ENCODE data around the gene KCNN3.

The KCNN3 gene

DNA sequence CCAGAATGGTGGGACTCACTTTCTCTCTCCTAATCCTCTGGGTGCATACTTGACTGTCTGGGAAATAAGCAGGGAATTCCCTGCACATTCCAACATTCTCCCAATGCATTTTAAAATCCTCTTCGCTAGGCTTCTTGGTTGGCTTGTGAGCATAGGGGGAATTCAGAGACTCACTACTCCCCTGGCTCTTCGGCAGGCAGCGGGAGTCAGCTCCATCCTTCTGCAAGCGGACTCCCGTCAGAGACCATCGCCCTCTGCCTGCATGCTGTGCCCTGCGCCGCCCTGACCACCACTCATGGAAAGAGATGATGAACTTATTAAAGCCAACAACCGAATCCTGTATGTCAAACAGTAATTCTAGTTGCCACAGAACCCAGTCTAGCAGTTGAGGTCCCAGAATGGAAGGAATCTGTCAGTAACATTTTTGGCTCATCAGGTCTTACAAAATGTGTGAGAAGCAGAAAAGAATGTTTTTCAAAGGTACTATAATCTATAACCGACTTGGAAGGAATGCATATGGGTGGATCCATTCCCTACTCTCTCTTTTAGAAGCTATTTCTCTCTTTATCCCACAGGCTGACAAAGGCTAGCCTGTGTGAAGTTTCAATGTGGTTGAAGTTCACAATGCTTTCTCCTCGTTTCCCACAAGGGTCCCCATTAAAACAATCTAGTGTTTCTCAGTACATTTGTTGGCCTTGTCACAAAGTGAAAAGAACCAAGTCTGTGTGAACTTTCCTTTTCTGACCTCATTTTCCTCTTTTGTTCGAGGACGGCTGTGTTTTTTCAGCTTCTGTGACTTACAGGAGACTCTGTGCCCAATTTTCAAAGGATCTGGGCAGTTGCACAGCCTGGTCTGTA lies 143.0 kb downstream of the KCNN3 start:
- DNase-seq (ENCODE audit: low spot score), result no peak

- no peak for DNase-seq (ENCODE audit: low spot score)
These were observed 143.6 kb downstream of the KCNN3 start for GRCh38 chr1:154726443-154726842.

GRCh38 chr1:154725865-154726264 lies 144.2 kb downstream of the KCNN3 start:
- no peak for DNase-seq (ENCODE audit: low spot score)

DNA sequence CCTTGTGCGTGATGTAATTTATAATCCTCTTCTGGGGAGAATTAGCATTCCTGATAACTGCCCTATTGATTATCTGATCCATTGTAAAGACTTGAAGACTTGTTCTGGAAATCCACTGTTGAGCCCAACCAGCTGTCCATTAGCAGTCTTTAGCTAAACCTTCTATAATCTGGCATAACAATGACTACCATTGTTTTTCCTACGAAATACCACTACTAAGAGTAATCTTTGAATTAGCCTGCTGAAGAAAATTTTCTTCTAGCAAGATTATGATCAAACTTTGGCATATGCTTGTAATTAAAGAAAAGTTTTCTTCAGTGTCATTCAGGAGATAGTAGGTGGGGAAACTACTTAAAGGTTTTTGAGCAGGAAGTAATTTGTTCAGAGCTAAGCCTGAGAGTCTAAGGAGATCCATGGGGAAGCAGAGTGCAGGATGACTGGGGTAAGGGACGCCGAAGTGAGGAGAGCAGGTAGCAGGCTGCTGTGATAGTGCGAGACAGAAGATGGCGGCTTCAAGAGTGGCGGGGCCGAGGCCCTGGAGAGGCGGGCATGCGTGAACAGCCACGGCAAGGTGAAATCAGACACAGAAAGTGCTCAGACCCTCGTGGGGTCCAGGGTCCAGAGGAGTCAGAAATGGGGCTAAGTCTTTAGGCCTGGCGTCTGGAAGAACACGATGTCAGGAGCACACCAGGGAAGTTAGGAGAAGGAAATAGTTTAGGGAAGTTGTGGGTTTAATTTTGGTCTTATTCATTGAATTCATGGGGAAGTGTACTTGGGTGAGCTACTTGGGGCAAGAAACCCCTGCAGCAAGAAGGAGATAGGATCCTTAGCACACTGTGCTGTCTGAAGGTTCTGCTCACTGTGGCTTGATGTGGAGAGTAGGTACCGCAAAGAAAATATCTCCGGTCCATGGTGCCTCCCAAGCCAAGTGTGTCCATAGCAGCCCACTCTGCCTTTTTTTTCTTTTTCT lies 149.5 kb downstream of the KCNN3 start:
- no peak for DNase-seq (ENCODE audit: low spot score)

GRCh38 chr1:154719586-154720327 lies 150.3 kb downstream of the KCNN3 start:
- DNase-seq (ENCODE audit: low spot score), result no peak

GRCh38 chr1:154718566-154718965 lies 151.5 kb downstream of the KCNN3 start:
- no peak for DNase-seq (ENCODE audit: low spot score)

- DNase-seq (ENCODE audit: low spot score), result no peak
These were observed 152.6 kb downstream of the KCNN3 start for GRCh38 chr1:154717528-154717924.

GRCh38 chr1:154716614-154717527 lies 153.2 kb downstream of the KCNN3 start:
- DNase-seq (ENCODE audit: low spot score), result no peak

DNA sequence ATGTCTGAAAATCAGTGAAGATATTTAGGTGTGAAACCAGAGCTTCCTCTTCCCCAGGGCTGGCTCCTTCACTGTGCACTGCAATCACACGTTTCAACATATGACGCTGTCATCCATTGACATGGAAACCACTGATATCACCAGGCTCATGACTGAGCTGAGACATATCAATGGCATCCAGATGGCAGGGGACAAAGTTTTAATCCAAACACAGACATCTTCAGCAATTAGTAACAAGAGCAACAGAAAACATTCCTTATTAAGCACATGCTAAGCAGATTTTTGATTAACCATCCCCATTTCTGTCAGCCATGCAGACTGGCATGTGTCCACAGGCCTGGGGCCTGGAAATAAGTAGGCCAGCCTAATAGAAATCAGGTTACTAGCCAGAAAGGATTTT lies 154.1 kb downstream of the KCNN3 start:
- DNase-seq (ENCODE audit: low spot score), result no peak

DNA sequence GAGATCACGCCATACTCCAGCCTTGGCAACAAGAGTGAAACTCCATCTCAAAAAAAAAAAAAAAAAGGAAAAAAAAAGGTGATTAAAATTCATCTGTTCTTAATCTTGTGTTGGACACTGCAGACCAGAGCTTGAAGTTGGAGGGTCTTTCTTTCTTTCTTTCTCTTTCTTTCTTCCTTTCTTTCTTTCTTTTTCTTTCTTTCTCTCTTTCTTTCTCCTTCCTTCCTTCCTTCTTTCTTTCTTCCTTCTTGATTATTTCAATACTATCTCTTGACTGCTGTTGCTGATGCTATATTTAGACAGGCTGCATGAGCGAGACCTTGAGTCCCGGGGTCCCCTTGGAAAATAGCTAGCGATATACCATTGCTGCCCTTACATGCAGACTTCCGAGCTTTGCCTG lies 154.7 kb downstream of the KCNN3 start:
- no peak for DNase-seq (ENCODE audit: low spot score)

- DNase-seq (ENCODE audit: low spot score), result no peak
These were observed 155.4 kb downstream of the KCNN3 start for GRCh38 chr1:154714638-154715037.

DNA sequence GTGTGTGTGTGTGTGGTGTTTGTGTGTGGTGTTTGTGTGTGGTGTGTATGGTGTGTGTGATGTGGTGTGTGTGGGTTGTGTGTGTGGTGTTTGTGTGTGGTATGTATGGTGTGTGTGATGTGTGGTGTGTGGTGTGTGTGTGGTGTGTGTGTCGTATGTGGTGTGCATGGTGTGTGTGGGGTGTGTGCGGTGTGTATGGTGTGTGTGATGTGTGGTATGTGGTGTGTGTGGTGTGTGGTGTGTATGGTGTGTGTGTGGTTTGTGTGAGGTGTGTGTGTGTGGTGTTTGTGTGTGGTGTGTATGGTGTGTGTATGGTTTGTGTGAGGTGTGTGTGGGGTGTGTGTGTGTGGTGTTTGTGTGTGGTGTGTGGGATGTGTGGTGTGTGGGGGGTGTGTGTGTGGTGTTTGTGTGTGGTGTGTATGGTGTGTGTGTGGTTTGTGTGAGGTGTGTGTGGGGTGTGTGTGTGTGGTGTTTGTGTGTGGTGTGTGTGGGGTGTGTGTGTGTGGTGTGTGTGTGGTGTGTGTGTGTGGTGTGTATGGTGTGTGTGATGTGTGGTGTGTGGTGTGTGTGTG lies 155.9 kb downstream of the KCNN3 start:
- DNase-seq (ENCODE audit: low spot score), result no peak

DNA sequence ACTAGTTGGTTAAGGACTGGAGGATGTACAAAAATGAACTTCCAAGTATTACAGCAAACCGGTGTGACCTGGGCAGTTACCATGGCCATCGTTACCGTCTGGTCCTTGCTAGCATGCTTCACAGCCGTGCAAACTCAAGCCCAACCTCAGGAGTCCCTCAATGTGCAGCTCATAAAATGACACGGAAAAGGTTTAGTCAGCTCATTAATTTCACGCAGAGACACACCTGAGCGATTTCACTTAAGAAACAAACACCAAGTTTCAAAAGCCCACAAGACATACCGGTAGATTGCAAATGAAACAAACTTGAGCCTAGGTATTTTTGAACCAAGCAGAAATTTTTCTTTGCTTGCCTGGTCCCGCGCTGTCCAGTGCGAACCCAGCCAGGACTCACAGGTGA lies 157.1 kb downstream of the KCNN3 start:
- no peak for DNase-seq (ENCODE audit: low spot score)

GRCh38 chr1:154712166-154712810 lies 157.8 kb downstream of the KCNN3 start:
- DNase-seq (ENCODE audit: low spot score), result no peak

DNA sequence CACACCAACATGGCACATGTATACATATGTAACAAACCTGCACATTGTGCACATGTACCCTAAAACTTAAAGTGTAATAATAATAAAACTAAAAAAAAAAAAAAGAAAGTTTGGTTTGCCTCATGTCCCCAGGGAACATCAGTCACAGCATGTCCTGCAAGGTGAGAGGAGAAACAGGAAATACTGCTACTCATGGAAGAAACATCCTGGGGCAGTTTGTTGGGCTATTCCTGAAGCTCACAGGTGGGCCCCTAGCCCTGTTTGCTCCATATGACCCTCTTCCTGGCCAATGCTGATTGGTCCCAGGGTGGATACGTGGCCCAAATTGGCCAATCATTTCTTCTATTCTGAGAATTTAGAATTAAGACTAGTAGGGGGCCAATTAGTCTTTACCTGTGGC lies 158.7 kb downstream of the KCNN3 start:
- DNase-seq (ENCODE audit: low spot score), result no peak

- DNase-seq (ENCODE audit: low spot score), result no peak
These were observed 160.0 kb downstream of the KCNN3 start for GRCh38 chr1:154710106-154710505.

DNA sequence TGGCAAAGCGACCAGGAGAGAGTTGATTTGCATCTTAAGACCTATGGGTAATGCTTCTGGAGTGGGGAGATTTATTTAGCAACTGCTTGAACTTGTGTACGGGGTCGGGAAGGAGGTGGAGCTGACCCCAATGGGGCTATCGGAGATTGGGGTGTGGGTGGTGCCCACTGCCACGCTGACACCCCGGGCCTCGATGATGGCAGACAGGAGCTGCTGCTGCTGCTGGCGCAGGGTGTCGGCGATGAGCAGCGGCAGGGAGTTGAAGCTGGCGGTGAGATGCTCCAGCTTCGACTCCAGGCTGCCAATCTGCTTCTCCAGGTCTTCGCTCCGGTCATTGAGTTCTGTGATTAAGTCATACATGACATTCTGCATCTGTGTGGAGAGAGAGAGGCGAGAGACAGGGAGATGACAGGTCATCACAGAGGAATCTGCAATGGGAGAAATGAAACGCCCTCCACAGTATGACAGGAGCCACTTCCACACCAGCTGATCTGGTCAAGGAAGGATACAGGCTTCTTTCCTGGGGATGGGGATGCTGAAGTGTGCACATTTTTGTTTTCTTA lies 162.1 kb downstream of the KCNN3 start:
- no peak for DNase-seq (ENCODE audit: low spot score)

DNA sequence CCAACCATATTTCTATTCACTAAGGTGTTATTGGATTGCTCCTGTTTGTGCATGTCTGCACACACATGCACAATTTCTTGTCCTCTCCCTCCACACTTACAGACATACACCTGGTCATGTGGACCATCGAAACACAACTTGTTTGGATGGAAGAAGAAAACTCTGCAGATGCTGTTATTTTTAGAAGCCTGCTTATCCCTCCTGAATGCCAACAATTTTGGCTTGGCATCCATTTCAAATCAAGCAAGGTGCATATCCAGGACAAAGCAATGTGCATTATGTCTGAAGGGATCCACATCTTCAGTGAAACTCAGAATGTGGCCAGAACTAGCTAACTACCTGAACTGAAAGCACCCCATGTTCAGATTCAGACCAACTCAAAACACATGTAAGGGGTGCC lies 163.2 kb downstream of the KCNN3 start:
- no peak for DNase-seq (ENCODE audit: low spot score)

- no peak for DNase-seq (ENCODE audit: low spot score)
These were observed 164.5 kb downstream of the KCNN3 start for GRCh38 chr1:154705544-154705943.

GRCh38 chr1:154703170-154703569 lies 166.9 kb downstream of the KCNN3 start:
- DNase-seq (ENCODE audit: low spot score), result no peak

Measured in kidney capillary endothelial cell (primary cell).